ENCODE measurements around the gene SUMO3.

Gene SUMO3

DNA sequence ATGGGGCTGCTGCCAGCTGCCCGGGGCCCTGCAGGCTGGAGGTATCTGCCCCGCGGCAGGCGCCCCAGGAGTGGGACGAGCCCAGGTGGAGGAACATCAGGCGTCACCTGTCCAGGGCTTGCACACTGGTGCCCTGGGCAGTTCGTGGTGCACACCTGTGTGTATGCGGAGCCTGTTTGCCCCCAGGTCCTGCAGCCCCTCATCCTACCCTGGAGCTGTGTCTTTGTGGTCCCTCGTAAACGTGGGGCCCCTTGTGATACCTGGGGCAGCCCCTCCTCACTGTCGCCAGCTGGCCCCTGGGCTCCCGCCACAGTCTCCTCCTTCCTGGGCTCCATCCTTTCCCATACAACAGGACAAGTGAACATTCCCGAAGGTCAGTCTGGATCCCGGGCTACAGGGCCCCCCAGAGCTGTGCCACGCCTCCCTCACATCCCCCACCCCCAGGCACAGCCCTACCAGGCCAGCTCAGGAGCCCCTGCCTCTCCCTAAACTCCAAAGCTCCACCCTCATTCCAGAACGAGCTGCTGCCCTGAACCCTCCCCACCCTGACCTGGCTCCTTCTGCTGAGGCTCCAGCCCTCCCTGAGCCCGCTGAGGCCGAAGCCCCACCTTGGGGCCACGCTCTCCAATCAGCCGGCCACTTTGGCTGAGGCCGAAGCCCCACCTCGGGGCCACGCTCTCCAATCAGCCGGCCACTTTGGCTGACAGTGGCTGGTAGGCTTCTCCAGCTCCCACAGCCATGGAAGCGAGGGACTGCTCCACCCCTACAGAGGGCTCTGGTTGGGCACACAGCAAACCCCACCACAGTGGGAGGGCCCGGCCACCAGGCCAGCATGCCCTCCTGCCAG, 58.9 kb downstream of the SUMO3 start:
- no peak for DNase-seq

DNA sequence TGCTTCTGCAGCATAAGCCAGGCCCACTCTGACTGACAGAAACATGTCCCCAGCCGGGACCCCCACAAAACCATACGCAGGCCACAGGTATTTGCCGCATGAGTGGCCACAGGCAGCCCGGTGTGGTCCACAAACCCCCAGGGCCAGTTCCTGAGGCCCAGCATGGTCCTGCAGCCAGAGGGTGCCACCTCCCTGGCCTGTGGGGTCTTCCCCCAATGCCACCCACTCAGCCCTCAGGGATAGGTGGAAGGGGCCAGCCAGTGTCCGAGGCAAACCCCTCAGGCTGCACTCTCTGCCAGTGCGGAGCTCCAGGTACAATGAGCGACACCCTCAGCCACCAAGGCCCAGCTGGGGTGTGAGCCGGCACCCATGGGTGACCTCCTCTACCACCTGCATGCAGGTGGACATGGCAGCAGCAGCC, 59.7 kb downstream of the SUMO3 start:
- no peak for DNase-seq

DNA sequence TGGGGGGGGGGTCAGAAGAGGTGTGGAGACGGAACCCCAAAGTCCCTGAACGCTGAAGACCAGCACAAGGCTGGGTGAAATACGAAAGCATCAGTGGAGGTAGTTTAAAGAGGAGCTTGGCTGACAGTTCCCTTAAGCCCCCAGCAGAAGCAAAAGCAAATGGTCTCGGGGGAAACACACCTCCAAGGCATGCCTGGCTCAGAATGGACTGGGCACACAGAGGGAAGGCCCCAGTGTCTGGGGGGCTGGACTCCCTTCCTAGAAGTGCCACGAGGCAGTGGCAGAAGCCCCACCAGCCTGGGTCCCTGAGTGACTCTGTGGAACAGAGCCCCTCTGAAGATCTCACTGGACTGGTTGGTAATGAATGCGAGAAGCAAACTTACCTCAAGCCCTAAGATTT, 60.1 kb downstream of the SUMO3 start:
- no peak for DNase-seq

DNA sequence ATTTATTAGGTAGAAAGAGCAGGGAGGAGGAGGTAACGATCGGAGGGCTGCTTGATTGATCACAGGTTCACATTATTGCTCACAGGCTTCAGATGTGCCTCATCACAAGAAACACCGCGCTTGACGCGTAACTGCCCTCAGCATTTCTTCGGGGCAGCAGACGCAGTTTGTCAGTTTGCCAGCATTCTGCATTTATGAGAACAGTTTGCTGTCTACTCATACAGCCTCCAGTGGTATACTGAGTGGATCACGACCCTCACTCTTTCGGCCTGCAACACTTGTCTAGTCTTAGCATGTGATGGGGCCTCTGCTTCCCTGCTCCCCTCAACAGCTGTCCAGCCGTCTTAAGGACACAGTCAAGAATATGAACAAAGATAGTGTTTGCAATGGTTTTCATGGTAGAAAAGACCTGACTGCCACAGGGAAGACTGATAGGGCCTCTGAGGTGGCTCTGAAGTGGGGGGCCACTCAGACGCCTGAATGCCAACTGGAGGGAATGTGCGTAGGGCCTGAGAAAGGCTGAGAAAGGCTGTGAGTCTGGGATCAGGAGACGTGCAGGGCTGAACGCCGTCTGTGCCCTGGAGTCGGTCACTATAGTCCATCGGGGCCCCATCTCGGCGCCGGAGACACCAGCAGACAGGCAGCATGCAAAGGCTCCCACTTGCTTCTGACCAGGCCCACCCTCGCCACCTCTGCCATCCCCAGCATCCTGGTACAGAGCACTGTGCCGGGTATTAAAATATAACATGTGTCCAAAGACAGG, 61.3 kb downstream of the SUMO3 start:
- no peak for DNase-seq
